Daoy (cell line): ENCODE measurements around the gene FAM187B. TPM values are rescaled to one million over a fixed set of nuclear protein-coding genes. Genes with fewer than 3 reads are reported as not detected.
"Not testable (repeated sequence)": the region's sequence is repeated elsewhere in the genome, so short reads cannot be mapped to it uniquely, and the experiment has no call there.

Source experiments
- DNase-seq: peaks from one replicate; pipeline ENCODE4 v3.0.0-alpha.2; 2015; ENCODE audit warnings: low read depth
- total RNA-seq: library from RNA; depleted of rRNA; stranded (reverse); fragments of >200 nt; shearing (Covaris generic); gene quantifications from 2 replicates; pipeline ENCODE4 v1.2.3, GENCODE V29; 2014

The FAM187B gene
- total RNA-seq, 1 experiment from 2014 or later = not detected

DNA sequence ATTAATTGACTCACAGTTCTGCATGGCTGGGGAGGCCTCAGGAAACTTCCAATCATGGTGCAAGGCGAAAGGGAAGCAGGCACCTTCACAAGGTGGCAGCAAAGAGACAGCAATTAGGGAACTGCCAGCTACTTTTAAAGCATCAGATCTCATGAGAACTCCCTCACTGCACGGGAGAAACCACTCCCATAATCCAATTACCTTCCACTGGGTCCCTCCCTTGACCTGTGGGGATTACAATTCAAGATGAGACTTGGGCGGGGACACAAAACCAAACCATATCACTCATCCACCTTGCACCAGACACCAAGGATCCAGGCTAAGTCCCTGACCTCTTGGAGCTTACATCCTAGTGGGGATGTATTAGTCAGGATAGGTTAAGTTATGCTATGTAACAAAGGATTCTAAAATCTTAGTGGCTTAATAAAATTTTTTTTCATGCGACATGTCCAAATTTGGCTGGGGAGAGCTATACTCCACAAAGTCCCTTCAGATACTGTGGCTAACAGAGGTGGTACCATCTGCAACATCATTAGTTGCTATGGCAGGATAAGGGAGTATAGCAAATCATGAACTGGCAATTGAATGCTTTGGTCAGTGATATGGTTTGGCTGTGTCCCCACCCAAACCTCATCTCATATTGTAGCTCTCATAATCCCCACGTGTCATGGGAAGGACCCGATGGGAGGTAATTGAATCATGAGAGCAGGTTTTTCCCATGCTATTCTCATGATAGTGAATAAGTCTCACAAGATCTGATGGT is 8.3 kb upstream of the FAM187B start:
- no peak for DNase-seq

DNA sequence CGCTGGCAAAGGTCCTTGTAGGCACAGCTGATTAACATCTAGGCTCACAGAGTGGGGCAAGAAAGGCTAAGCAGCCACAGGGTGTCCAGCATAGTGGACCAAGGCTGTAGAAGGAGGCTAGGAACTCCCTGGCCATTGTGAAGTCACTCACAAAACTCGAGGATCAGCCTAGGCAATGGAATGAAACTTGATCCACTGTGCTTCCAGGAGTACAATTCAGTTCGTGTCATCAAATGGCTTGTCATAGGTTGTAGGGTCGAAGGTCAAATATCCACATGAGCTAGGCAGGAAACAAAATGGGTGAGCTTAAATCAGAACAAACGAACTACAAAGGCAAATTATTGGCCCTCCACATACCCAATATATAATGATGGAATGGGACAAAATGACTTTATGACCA is 4.4 kb upstream of the FAM187B start:
- no peak for DNase-seq

- DNase-seq = no peak
Observed at GRCh38 chr19:35231956-35232645, 3.6 kb upstream of the FAM187B start.

GRCh38 chr19:35229601-35230000 is 1.1 kb upstream of the FAM187B start:
- DNase-seq = no peak

DNA sequence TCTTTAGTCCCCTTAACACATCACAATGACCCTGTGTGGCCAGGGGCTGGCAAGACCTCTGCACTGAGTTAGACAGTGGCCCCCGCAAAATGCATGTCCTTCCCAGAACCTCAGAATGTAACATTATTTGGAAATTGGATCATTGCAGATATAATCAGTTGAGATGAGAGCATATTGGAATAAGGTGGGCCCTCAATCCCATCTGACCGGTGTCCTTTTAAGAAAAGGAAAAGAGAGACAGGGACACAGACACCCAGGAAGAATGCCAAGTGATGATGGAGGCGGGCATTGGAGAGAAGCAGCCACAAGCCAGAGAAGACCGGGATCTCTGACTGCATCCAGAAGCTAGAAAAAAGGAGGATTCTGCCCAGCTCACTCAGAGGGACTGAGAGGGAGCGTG is 1.8 kb downstream of the FAM187B start:
- no peak for DNase-seq

DNA sequence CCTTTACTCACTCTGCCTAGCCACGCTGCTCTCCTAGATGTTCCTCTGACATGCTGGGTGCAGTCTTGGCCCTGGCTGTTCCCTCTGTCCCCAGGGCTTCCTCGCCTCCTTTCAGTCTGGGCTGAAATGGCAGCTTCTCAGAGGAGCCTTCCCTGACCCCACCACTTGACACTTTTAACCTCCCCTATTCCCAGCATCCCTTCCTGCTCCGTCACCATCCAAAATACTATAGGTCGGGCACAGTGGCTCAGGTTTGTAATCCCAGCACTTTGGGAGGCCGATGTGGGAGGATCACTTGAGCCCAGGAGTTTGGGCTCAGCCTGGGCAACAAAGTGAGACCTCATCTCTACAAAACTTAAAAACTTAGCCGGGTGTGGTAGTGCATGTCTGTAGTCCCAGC is 2.6 kb downstream of the FAM187B start:
- no peak for DNase-seq

- DNase-seq = no peak
Observed at GRCh38 chr19:35224681-35225571, 3.6 kb downstream of the FAM187B start.

- DNase-seq = no peak
Observed at GRCh38 chr19:35223862-35224505, 4.6 kb downstream of the FAM187B start.

- no peak for DNase-seq
Observed at GRCh38 chr19:35223084-35223790, 5.3 kb downstream of the FAM187B start.

GRCh38 chr19:35222373-35223015 is 6.0 kb downstream of the FAM187B start:
- DNase-seq = no peak

DNA sequence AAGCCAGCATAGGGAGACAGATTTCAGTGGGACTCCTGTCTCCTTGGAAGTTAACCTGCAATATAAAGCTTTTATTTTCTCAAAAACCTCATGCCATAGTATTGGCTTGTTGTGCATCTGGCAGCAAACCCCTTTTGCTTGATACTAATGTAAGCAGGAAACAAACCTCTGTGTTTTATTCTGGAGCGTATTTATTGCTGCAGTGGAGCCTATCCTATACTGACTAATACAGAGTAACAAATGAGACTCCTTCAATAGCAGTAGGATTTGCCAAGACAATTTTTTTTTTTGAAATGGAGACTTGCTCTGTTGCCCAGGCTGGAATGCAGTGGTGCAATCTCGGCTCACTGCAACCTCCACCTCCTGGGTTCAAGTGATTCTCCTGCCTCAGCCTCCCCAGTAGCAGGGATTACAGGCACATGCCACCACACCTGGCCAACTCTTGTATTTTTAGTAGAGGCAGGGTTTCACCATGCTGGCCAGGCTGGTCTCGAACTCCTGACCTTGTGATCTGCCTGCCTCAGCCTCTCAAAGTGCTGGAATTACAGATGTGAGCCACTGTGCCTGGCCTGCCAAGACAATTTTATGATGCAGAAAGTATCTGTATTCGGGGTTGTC is 7.5 kb downstream of the FAM187B start:
- not testable (repeated sequence) for DNase-seq

GRCh38 chr19:35220315-35220921 is 8.1 kb downstream of the FAM187B start:
- no peak for DNase-seq

DNA sequence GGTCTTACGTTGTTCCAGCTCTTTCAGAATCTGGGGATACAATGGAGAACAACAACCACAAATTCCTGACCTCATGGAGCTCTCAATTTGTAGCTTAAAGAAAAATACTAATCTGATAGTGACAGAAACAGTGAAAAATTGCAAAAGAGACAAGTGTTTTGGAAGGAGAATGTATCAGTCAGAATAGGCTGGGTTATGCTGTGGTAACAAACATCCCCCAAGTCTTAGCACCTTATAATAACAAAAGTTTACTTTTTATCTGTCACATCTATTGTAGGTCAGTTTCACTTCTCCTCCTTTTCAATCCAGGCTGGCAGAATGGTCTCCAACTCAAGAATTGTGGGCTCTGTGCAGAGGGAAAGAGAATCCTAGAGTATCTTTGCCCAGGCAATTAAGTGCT is 9.5 kb downstream of the FAM187B start:
- DNase-seq = no peak

- DNase-seq = no peak
Observed at GRCh38 chr19:35217649-35217990, 10.9 kb downstream of the FAM187B start.

GRCh38 chr19:35216833-35217648 is 11.5 kb downstream of the FAM187B start:
- no peak for DNase-seq

GRCh38 chr19:35216016-35216832 is 12.3 kb downstream of the FAM187B start:
- DNase-seq = no peak

- no peak for DNase-seq
Observed at GRCh38 chr19:35214766-35215422, 13.6 kb downstream of the FAM187B start.
